ENCODE data around the gene ABCG1. TPM values are rescaled to one million over a fixed set of nuclear protein-coding genes. Genes with fewer than 3 reads are reported as not detected.

Gene ABCG1
- total and polyA plus RNA-seq, 2 of the 4 experiments (the other 2 are of a cell fraction) = 0.19 to 0.36 TPM

DNA sequence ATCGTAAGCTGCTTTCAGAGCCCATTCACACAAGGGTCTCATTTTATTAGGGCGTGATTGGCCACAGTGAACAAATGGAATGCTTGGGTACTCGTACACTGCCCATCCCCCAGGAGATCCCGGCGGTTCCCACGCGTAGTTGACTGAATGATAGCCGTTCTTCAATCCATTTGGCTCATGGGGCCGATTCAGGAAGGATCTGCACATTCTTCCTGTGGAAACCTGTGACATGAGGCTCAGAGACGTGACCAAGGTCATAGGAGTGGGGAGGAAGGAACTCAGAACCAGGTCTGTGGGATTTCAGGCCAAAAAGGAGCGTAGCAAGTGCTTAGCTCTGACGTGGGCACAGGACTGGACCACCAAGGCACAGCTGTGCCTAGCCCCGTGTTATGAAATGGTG, 11.7 kb downstream of the ABCG1 start:
- no peak overlapping the region for H3K56ac ChIP-seq (ENCODE audit: extremely low read depth, insufficient read depth, low read length)
- H3K79me1 ChIP-seq (ENCODE audit: low read depth in 1 of 2, low read length in 2 of 2) = no peaks in the 10 kb centered on the region; a peak in 1 of 4 replicates
- H3K4me3 ChIP-seq (ENCODE audit: insufficient read depth, low read depth, low read length) = no peak overlapping the region
- dilution Hi-C loops (cut with HindIII; ENCODE audit: low sequenced_read_pairs, unreplicated experiment) (no loop called here), intact Hi-C loops (cut with micrococcal nuclease) (no loop called here), in situ Hi-C loops (cut with MboI; ENCODE audit: low sequenced_read_pairs) (no loop called here)
- DNase-seq = no peak
- H2BK15ac ChIP-seq (ENCODE audit: low read depth, low read length) = no peak overlapping the region
- peaks cover 12% of the 10 kb centered on the region; the same call in 1 of the 2 replicates for H3K9me1 ChIP-seq (ENCODE audit: insufficient read depth, low read length)
- no peak overlapping the region for H4K5ac ChIP-seq (ENCODE audit: low read depth, low read length)
- no peak overlapping the region for H3K14ac ChIP-seq (replicated peaks; ENCODE audit: low read depth, low read length)
- ATAC-seq (ENCODE audit: low read depth) = no peak
- TF ChIP-seq, protein P1, sequence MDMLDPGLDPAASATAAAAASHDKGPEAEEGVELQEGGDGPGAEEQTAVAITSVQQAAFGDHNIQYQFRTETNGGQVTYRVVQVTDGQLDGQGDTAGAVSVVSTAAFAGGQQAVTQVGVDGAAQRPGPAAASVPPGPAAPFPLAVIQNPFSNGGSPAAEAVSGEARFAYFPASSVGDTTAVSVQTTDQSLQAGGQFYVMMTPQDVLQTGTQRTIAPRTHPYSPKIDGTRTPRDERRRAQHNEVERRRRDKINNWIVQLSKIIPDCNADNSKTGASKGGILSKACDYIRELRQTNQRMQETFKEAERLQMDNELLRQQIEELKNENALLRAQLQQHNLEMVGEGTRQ (IDR thresholded peaks at IDR 0.05; ENCODE audit: low read depth, low read length) = no peak
- TF ChIP-seq NFE2L2 (IDR thresholded peaks at IDR 0.05; ENCODE audit: low read depth, low read length) (no peak), CEBPB (IDR thresholded peaks at IDR 0.05; ENCODE audit: low read depth, low read length) (no peak), MXI1 (IDR thresholded peaks at IDR 0.05; ENCODE audit: borderline replicate concordance, low read depth, low read length) (no peak), BHLHE40 (IDR thresholded peaks at IDR 0.05; ENCODE audit: low read depth, low read length) (no peak), SMC3 (IDR thresholded peaks at IDR 0.05; ENCODE audit: low read depth, low read length) (no peak), FOS (IDR thresholded peaks at IDR 0.05; ENCODE audit: low read depth, low read length) (no peak), RFX5 (IDR thresholded peaks at IDR 0.05; ENCODE audit: low read depth, low read length) (no peak), MAFK (IDR thresholded peaks at IDR 0.05; ENCODE audit: low read depth, low read length) (no peak), MAZ (IDR thresholded peaks at IDR 0.05; ENCODE audit: borderline replicate concordance, low read depth, low read length) (no peak), CHD1 (IDR thresholded peaks at IDR 0.05; ENCODE audit: low read depth, low read length) (no peak), POLR2A (IDR thresholded peaks at IDR 0.05; ENCODE audit: low read depth, low read length) (no peak)
- TF ChIP-seq, protein P2, sequence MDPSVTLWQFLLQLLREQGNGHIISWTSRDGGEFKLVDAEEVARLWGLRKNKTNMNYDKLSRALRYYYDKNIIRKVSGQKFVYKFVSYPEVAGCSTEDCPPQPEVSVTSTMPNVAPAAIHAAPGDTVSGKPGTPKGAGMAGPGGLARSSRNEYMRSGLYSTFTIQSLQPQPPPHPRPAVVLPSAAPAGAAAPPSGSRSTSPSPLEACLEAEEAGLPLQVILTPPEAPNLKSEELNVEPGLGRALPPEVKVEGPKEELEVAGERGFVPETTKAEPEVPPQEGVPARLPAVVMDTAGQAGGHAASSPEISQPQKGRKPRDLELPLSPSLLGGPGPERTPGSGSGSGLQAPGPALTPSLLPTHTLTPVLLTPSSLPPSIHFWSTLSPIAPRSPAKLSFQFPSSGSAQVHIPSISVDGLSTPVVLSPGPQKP (IDR thresholded peaks at IDR 0.05; ENCODE audit: borderline replicate concordance, low read depth, low read length) = no peak
- H4K91ac ChIP-seq (ENCODE audit: insufficient read depth, low read depth, low read length) = no peak overlapping the region; the same call in 1 of the 2 replicates
- CTCF ChIA-PET = no interaction called here
- H2BK120ac ChIP-seq (ENCODE audit: low read depth, low read length) = no peak overlapping the region; the same call in 1 of the 2 replicates
- H3K9ac ChIP-seq (ENCODE audit: low read depth, low read length) = no peak overlapping the region
- H3K4me2 ChIP-seq (ENCODE audit: low read depth, low read length) = no peak overlapping the region
- no TSS peak for BruUV-seq (replicated peaks)
- H3K9me3 ChIP-seq (ENCODE audit: control insufficient read depth, insufficient read depth, low read length) = no peaks in the 10 kb centered on the region
- H3K23ac ChIP-seq (ENCODE audit: low read depth, low read length) = no peak overlapping the region
- no peak overlapping the region for H2BK20ac ChIP-seq (ENCODE audit: low read depth, low read length)
- no peak overlapping the region for H4K8ac ChIP-seq (ENCODE audit: low read depth in 2 of 2, low read length in 2 of 2)
- no peak overlapping the region for H2AK5ac ChIP-seq (ENCODE audit: low read depth, low read length)
- no peak overlapping the region for H2AFZ ChIP-seq (replicated peaks; ENCODE audit: low read length, poor library complexity)
- peaks cover 5% of the 10 kb centered on the region for H3K27me3 ChIP-seq (ENCODE audit: control insufficient read depth, insufficient read depth, low read length)
- POLR2A ChIA-PET (ENCODE audit: unreplicated experiment) = no interaction called here
- peaks cover 33% of the 10 kb centered on the region for H3K4me1 ChIP-seq (ENCODE audit: control insufficient read depth, insufficient read depth, low read length)
- H2BK5ac ChIP-seq (ENCODE audit: low read depth, low read length, poor library complexity, severe bottlenecking) = no peak overlapping the region
- no peak overlapping the region for H3K27ac ChIP-seq (ENCODE audit: insufficient read depth, low read length)
- no peak overlapping the region for H3K18ac ChIP-seq (ENCODE audit: low read depth, low read length)
- no peak overlapping the region for H2AK9ac ChIP-seq (replicated peaks; ENCODE audit: low read depth, low read length, poor library complexity)
- peaks cover 2% of the 10 kb centered on the region; the same call in 1 of the 2 replicates for H3K36me3 ChIP-seq (ENCODE audit: control insufficient read depth, insufficient read depth, low read length)
- no peaks in the 10 kb centered on the region; the same call in none of the 2 replicates for H4K20me1 ChIP-seq (ENCODE audit: insufficient read depth, low read length)
- WGBS, 2 experiments (ENCODE audit: extremely low coverage in 2 of 2, insufficient read length in 1 of 2) = 77% methylated on average over 4 of the region's 13 CpGs; no CpG with 5 or more reads in 1 of the 2 experiments
- no peak overlapping the region; the same call in 1 of the 2 replicates for H3K4ac ChIP-seq (ENCODE audit: low read depth, low read length)
